ENCODE measurements around the gene PIEZO2.

The PIEZO2 gene

GRCh38 chr18:11000071-11000470, 149.3 kb downstream of the PIEZO2 start:
- TF ChIP-seq CSDC2 (CRISPR knock-in tag; IDR thresholded peaks at IDR 0.05) (no peak), PATZ1 (CRISPR knock-in tag; IDR thresholded peaks at IDR 0.05; ENCODE audit: borderline replicate concordance) (no peak), ZC3H10 (CRISPR knock-in tag; IDR thresholded peaks at IDR 0.05) (no peak), ZFP3 (CRISPR knock-in tag; IDR thresholded peaks at IDR 0.05) (no peak), BACH2 (CRISPR knock-in tag; IDR thresholded peaks at IDR 0.05; ENCODE audit: borderline replicate concordance) (no peak)
- ATAC-seq, result no peak

GRCh38 chr18:10997885-10998284, 151.5 kb downstream of the PIEZO2 start:
- no peak for ATAC-seq

GRCh38 chr18:10995550-10995949, 153.8 kb downstream of the PIEZO2 start:
- TF ChIP-seq PPARA (CRISPR knock-in tag; IDR thresholded peaks at IDR 0.05; ENCODE audit: borderline replicate concordance), result no peak
- no peak for TF ChIP-seq TOX (CRISPR knock-in tag; IDR thresholded peaks at IDR 0.05; ENCODE audit: borderline replicate concordance)
- no peak for TF ChIP-seq ZNF565 (CRISPR knock-in tag; conservative IDR thresholded peaks at IDR 0.05; ENCODE audit: low read depth)
- no peak for TF ChIP-seq ZC3H10 (CRISPR knock-in tag; IDR thresholded peaks at IDR 0.05)
- TF ChIP-seq ISL1 (CRISPR knock-in tag; IDR thresholded peaks at IDR 0.05), result no peak
- no peak for TF ChIP-seq RARB (CRISPR knock-in tag; IDR thresholded peaks at IDR 0.05)
- no peak for TF ChIP-seq CSDC2 (CRISPR knock-in tag; IDR thresholded peaks at IDR 0.05)
- TF ChIP-seq ZFP3 (CRISPR knock-in tag; IDR thresholded peaks at IDR 0.05), result no peak
- no peak for TF ChIP-seq SNAI2 (CRISPR knock-in tag; IDR thresholded peaks at IDR 0.05)

More at GRCh38 chr18:10997885-10998284, 151.5 kb downstream of the PIEZO2 start:
- no peak for TF ChIP-seq ZFP3 (CRISPR knock-in tag; IDR thresholded peaks at IDR 0.05)
- no peak for TF ChIP-seq PPARA (CRISPR knock-in tag; IDR thresholded peaks at IDR 0.05; ENCODE audit: borderline replicate concordance)
- TF ChIP-seq ARNTL (CRISPR knock-in tag; IDR thresholded peaks at IDR 0.05; ENCODE audit: borderline replicate concordance, low read depth), result no peak
- no peak for TF ChIP-seq ZFP30 (CRISPR knock-in tag; IDR thresholded peaks at IDR 0.05)
- no peak for TF ChIP-seq ZNF8 (CRISPR knock-in tag; IDR thresholded peaks at IDR 0.05)

GRCh38 chr18:10989486-10989885, 159.9 kb downstream of the PIEZO2 start:
- no peak for ATAC-seq
- no peak for TF ChIP-seq CSRNP3 (CRISPR knock-in tag; IDR thresholded peaks at IDR 0.05)
- no peak for TF ChIP-seq BACH2 (CRISPR knock-in tag; IDR thresholded peaks at IDR 0.05; ENCODE audit: borderline replicate concordance)
- no peak for TF ChIP-seq PPARA (CRISPR knock-in tag; IDR thresholded peaks at IDR 0.05; ENCODE audit: borderline replicate concordance)
- no peak for TF ChIP-seq ZC3H10 (CRISPR knock-in tag; IDR thresholded peaks at IDR 0.05)
- no peak for TF ChIP-seq PATZ1 (CRISPR knock-in tag; IDR thresholded peaks at IDR 0.05; ENCODE audit: borderline replicate concordance)
- TF ChIP-seq RARB (CRISPR knock-in tag; IDR thresholded peaks at IDR 0.05), result no peak
- no peak for TF ChIP-seq TOX (CRISPR knock-in tag; IDR thresholded peaks at IDR 0.05; ENCODE audit: borderline replicate concordance)
- TF ChIP-seq CREB5 (CRISPR knock-in tag; IDR thresholded peaks at IDR 0.05; ENCODE audit: low read depth), result no peak
- no peak for TF ChIP-seq ZNF70 (CRISPR knock-in tag; IDR thresholded peaks at IDR 0.05)
- TF ChIP-seq SNAI2 (CRISPR knock-in tag; IDR thresholded peaks at IDR 0.05), result no peak
- TF ChIP-seq ARNTL (CRISPR knock-in tag; IDR thresholded peaks at IDR 0.05; ENCODE audit: borderline replicate concordance, low read depth), result no peak
- TF ChIP-seq POU6F1 (CRISPR knock-in tag; IDR thresholded peaks at IDR 0.05; ENCODE audit: borderline replicate concordance, low read depth), result no peak

More at GRCh38 chr18:10995550-10995949, 153.8 kb downstream of the PIEZO2 start:
- no peak for ATAC-seq

Measured in SK-N-SH treated with all-trans-retinoic acid at 6 μM for 48 hours (cell line).